NCI-H187 (cell line): ENCODE measurements around the gene CHRNA1.

Source experiments
- DNase-seq, 2 experiments: peaks; one replicate each; lab custom pipeline; 2025; lab: John Stamatoyannopoulos, UW

The CHRNA1 gene

DNA sequence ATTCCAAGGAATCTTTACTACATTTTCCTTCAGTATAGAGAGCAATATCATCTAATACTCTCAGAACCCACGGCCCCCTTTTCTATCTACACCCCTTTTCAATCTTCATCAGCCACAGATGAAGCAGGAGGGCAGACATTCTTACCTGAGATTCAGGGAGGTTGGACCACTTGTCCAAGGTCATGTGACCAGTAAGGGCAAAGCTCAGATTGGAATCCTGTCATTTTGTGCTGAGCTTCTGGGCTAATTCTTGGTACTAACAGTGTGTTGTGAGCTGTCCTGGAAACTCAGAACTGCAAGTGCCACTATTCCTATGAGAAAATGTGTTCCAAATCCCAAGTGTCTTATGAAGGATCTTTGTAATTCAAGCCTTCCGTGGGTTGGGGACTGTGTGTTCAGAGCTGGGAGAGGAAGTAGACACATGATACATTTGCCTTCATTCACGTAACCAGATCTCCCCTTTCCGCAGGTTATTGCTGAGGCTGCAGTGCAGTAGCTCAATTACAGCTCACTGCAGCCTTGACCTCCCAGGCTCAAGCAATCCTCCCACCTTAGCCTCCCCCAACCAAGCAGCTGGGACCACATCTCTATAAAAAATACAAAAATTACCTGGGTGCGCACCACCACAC, 3.3 kb downstream of the CHRNA1 start:
- peak in 1 of 2 experiments; percentile 16 for DNase-seq

DNA sequence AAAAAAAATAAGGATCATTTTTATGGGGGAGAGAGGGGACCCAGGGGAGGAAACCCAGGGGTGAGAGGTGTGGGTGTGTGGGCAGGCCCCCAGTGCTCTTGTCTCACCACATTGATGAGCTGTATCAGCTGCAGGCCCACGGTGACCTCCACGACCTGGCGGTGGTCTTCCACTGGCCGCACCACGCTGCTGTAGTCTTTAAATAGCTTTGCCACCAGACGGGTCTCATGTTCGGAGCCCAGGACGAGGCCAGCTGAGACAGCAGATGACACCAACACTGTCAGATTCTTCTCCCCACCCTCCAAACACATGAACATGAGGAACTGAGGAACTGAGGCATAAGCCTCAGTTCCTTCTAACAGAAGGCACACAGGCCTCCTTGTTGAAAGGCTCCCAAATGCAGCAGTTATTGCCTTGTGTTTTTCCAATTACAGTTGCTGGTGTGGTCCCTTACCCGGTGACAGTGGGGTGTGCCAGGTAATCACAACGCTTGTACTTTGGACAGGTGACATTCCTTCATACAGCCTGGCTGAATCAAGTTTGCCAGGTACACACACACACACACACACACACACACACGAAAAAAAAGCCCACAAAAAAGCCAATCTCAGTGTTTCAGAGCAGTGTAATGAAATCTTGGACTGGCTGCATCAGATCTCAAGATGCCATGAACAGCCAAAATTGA, 4.7 kb downstream of the CHRNA1 start:
- DNase-seq: no peak

DNA sequence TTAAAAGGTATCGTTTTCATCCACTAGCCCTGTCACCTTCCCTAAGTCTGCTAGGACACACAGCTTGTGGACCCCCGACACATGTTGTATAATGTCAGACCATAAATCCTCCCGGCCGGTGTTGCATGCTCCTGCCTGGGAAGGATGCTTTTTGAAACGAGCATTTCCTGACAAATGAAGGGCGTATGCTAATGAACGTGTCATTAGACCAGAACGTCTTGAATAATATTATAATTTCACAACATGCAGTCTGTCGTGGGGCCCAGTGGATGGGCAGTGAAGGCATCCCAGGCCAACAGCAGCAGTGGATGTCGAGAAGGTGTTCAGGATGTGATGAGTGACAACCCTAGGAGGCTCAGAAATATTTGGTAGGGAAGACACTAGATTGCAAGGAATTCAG, 7.5 kb downstream of the CHRNA1 start:
- DNase-seq: no peak

DNA sequence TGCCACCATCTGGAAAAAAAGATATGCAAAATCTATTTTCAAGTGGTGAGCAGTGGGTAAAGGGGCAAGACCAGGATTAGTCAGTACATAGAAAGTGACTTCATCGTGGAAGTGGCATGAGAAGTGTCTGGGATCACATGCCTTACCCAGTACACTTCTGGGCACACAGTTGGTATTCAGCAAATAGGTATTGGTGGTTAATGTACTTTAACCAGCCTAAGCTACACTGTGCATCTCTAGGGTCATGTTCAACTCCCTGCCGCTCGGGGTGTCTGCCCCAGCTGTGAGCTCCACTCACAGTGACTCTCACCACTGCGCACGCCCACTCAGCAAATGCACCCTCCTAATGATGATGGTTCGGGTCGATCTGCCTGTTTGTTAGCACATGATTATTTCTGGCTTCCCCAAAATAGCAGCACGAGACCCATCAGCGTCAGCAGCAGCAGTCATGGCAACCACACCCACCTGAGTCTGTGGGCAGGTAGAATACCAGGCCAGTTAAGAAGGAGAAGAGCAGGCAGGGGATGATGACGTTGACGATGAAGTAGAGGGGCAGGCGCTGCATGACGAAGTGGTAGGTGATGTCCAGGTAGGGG, 11.1 kb downstream of the CHRNA1 start:
- DNase-seq: no peak

DNA sequence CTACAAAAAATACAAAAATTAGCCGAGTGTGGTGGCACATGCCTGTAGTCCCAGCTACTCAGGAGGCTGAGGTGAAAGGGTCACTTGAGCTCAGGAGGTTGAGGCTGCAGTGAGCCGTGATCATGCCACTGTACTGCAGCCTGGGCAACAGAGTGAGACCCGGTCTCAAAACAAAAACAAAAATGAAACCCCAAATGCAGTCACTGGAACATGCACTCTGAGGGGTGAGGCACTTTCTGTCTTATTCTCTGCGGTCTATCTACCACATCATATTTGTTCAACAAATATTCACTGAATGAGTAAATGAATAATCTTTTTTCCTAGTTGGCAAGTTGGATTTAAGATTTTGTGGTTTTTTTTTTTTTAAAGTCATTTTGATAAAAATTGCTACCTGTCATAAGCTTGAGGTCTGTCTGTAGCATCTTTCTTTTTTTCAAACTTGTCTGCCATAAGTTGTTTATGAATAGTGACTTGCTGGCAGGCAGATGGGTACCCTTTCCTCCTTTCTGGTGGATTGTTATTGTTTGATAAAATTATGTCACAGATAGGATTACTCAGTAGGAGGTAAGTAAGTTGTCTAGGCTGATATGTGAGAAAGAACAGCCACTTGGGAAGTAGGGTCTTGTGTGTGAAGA, 11.8 kb downstream of the CHRNA1 start:
- DNase-seq: no peak

DNA sequence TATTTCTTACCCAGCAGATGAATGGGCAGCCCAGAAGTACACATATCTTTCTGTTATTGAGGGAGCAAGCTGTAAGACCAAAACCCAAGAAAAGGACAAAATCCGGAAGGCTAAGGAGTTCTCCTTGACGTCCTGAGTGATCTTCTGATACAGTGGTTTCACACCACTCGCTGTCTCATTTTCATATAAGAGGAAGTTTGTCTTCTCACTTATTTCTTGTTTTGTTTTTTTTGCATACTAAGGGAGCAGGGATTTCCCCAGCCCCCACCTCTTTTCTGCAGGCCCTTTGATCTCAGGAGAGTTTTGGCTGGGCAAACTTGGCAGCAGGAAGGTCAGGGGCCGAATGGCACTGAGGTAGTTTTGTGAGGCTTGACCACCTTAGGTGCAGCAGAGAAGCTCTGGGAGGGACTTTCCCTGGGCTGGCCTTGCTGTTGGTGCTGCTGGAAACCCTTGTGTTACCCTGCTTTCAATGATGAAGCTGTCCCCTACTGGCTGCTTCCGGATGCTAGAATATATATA, 13.3 kb downstream of the CHRNA1 start:
- DNase-seq: no peak

DNA sequence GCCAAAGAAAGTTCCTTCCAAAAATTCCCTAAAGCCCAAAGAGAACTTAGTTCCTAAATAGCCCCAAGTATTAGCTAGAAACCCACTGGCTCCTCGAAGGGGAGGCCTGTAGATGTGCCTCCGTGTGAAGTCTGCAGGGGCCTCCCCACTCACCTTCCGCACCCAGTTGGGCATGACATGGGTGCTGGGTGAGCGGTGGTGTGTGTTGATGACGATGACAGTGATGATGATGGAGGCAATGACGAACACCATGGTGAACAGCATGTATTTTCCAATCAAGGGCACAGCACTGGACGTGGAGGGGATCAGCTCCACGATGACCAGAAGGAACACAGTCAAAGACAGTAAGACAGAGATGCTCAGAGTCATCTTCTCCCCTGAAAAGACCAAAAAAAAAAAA, 14.5 kb downstream of the CHRNA1 start:
- DNase-seq: no peak

DNA sequence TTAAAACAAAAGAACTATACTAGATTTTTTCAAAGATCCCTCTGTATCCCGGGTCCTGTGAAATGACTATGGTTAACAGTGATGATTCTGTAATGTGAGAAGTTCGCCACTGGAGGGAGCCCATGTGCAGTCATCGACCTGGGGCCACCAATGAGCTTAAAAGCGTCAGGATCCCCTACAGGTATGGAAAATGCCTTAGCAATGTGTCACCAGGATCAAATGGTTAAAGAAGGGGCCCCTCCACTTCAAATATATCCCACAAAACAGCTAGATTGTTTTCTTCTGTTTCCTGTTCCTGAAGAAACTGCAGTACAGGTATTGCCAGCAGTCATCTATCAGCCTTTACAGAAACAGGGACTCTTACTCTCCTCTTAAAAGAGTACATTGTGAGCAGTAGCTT, 15.3 kb downstream of the CHRNA1 start:
- no peak for DNase-seq

DNA sequence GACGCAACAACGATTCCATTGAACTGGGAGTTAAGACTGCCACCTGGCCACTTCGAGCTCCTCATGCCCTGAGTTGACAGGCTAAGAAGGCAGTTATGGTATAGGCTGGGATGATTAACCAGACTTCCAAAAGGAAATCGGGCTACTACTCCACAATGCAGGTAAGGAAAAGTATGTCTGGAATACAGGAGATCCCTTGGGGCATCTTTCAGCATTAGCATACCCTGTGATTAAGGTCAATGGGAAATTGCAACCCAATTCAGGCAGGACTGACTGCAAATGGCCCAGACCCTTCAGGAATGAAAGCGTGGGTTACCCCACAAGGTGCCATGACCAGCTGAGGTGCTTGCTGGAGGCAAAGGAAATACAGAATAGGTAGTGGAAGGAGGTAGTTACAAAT, 19.1 kb downstream of the CHRNA1 start:
- DNase-seq: no peak

DNA sequence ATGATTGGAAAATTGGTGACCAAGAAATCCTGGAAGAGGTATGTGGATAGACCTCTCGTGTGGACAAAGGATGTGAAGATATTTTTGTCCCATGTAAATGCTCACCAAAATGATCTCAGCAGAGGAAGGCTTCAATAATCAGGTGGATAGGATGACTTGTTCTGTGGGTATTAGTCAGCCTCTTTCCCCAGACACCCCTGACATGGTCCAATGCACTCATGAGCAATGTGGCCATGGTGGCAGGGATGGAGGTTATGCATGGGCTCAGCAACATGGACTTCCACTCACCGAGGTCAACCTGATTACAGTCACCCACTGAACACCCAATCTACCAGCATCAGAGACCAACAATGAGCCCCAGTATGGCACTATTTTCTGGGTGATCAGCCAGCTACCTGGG, 20.2 kb downstream of the CHRNA1 start:
- DNase-seq: no peak

DNA sequence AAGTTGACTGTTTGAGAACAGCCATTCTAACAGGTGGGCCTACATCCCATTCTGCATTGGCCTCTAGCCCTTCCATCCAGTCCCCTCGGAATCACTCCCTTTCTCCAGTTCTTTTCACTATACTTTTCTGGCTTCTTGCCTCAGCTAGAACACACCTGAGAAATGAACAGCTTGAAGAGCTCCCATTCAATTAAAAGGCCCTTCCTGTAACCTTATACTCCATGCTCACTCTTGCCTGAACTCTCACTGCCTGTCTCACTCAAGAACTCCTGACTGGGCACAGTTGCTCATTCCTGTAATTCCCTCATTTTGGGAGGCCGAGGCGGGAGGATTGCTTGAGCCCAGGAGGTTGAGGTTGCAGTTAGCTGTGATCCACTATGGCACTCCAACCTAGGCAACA, 23.6 kb downstream of the CHRNA1 start:
- DNase-seq: no peak

DNA sequence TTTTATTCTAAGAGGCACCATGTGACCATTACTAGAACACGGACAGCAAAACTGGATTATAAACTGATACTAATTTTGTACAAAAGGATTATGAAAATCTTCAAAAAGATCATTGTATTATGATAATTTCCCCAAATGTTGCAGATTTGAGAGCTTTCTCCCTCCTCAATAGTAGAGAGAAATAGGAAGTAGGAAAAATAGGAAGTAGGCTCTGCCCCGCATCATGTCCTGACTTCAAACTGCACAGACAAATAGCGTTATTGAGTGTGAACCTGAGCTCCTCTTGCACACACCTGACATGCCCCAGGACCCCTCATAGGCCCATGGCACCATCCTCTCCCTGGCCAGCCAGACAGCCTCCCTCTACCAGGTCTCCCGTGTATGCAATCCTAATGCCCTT, 25.4 kb downstream of the CHRNA1 start:
- DNase-seq: no peak

DNA sequence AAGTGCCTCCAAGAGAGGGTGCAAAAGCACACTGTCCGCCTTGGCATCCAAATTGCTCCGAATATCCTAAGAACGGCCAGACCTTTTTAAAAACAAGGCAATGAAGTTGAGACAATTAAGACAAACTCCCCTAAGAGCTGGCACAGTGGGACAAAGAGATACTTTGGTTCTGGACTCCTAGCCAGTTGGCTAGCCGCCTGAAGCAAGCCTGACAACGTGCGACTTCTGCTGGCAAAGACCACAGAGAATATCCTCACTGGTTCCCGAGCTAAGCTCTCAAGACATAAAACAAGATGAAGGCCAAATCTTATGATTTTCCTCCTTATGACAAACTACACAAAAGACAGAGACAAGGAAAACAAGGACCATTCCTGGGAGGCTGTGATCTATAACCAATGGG, 32.7 kb downstream of the CHRNA1 start:
- DNase-seq: no peak

DNA sequence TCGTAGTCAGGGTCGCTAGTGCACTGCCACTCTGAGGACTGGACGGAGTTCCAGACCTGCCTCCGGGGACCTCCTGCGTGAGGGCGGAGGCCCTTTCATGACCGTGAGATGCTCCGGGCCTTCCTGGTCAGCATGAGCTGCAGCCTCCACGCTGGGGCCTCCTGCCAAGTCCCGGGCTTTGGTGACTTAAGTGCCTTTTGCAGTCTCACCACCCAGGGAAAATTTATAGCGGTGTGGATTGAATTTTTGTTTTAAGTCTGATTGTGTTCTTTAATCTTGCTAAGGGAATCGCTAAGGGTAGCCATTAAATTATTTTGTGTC, 33.6 kb downstream of the CHRNA1 start:
- no peak for DNase-seq

DNA sequence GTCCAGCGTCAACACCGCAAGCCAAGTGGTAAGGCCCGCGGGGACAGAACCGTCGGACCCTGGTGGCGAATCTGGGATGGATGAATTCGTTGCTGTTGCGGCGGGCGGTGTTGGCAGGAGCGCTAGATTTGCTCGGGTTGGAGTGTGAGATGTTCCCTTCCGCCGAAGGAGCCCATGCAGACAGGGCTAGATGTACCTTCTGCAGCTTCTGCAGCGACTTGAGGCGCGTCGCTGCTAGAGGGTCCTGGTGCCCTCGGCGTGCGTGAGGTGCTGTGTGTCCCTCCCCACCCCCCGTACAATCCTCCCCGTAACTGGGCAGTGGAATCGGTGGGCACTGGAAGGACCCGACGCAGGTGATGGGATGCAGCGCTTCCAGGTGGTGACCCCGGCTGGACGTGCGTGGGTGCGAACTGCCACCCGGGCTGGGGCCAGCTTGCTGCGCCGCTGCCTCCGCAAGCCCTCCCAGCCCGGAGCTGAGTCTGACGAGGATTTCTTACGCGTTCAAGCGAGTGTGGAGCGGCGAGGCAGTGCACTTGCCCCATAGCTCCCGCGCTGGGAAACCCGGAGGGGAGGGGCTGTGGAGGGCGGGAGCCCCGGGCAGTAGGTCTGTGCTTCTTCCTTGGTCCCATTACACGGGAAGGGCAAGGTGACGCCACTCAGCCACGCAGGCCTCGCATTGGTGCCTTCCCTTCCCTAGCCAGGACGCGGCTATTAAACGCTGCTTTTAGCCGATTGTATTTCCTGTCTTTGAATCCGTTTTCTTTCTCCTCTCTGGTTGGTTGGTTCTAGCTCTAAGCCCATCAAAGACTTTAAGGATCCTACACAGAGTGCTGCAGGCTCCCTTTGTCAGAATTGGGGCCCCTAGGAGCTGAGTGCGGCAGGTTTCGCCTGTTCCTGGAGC, 34.2 kb downstream of the CHRNA1 start:
- DNase-seq: no peak

DNA sequence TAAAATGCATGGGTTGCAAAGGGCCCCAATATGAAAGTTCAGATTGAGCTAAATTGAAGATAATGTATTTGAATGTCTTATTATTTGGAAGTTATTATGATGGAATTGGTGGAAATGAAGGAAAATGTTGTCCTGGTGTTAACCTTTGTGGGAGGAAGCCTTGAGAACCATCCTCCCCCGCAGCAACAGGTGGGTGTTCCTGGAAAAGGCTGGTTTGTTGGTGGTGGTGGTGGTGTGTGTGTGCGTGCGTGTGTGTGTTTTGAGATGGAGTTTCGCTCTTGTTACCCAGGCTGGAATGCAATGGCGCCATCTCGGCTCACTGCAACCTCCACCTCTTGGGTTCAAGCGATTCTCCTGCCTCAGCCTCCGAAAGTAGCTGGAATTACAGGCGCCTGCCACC, 36.2 kb downstream of the CHRNA1 start:
- DNase-seq: no peak

DNA sequence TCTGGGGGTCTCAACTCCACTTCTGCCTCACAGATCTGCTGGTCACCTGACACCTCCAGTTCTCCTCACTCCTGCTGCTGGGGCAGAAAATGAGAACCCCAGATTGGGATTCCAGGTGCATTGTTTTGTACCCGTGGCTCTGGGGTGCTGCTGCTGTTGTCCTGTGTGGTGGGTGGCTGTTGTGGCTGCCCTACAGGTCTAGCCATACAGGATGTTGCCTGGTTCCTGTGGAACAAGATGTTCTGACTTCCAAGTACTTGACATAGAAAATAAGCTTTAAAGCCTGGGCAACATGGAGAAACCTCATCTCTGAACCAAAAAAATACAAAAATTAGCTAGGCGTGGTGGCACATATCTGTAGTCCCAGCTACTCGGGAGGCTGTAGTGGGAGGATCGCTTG, 38.1 kb downstream of the CHRNA1 start:
- DNase-seq: no peak

DNA sequence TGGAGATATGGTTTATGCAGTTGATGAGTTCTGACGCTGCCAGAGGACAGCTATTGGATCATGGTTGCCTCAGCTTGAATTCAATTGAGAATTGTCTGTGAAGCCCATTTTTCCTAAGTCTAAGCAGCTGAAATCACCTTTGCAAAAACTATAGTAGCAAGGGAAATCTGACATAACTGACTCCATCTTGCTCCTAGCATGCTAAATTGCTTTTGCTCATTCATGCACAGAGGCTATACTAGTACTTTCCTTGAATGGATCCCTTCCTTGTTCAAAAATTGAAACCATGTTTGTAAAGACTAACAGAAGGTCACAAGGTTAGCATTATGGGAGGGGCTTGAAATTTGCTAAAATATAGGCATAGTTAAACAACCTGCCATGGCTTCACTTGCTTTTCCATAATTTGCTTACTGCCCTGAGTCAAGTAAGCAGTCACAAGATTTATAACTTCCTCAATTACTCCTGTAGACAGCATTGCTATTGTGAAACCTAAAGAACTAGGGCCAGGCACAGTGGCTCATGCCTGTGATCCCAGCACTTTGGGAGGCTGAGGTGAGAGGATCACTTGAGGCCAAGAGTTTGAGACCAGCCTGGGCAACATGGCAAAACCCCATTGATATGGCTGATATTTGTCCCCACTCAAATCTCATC, 41.2 kb downstream of the CHRNA1 start:
- DNase-seq: no peak

DNA sequence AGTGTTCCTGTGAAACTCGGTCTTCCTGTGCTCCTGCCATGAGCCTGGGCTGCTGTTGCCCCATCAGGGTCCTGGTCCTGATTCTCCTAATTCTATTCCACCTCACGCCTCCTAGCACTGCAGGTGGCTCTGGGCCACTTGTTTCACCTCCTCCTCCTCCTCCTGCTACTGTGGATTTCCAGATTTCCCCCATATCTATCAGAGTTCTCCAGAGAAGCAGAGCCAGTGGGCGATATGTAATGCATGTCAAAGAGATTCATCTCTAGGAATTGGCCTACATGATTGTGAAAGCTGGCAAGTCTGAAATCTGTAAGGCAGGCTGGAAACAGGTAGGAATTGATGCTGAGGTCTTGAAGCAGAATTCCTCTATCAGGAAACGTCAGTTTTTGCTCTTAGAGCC, 45.3 kb downstream of the CHRNA1 start:
- no peak for DNase-seq

DNA sequence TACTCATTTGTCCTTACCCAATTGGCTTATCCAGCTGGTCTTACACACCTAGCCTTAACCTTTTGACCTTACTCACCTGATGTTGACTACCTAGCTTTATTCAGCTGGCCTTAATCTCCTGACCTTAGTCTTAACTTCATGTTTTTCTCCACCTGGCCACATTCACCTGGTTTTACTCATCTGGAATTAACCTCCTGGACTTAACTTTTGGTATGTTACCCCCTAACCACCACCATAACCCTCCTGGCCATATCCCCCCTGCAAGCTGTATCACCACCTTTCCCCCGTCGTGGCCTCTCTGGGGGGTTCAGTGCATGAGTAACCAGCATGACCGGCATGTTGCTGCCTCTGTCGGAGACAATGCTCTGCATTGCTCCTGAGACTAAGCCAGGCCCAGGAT, 45.7 kb downstream of the CHRNA1 start:
- DNase-seq: no peak

DNA sequence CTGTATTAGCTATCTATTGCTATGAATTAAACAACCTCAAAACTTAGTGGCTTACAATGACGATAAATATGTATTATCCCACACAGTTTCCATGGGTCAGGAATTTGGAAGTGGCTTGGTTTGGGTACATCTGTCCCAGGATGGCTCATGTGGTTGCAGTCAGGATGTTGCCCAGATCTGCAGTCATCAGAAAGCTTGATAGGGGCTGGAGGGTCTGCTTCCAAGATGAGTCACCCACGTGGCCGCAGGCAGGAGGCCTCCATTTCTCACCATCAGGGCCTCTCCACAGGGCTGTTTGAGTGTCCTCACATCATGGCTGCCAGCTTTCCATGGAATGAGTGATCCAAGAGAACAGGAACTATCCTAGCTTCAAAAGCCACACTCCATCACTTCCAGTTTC, 46.4 kb downstream of the CHRNA1 start:
- DNase-seq: no peak

DNA sequence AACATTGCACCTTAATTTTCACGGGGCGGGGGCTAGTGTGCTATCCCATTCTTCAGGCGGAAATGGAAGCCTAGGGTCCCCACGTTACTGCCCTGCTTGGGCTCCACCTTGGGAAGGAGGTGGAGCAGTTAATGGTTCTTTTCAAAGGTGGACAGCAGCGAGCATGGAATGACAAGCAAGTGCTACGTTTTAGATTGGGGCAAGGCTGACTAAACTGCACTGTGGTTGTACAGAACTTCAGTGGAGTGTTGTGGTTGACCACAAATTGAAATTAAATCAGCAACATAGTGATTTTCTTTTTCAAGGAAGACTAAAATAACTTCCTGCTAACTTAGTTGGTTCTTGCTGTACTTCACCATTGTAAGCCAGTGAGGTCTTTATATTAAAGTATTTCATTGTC, 47.0 kb downstream of the CHRNA1 start:
- DNase-seq: no peak
